Endothelial cell of umbilical vein (primary cell): ENCODE data around the gene PSKH1.

Experiments used
- EZH2 ChIP-seq: IDR thresholded peaks from 2 replicates; pipeline ENCODE4 v1.6.1; 2012; ENCODE audit warnings: borderline replicate concordance, low read depth, mild to moderate bottlenecking, moderate library complexity, low read length, inconsistent platforms; ENCODE audit not compliant: severe bottlenecking
- POLR2A ChIP-seq: IDR thresholded peaks from 2 replicates; pipeline ENCODE4 v1.6.1; 2012; ENCODE audit warnings: low read depth, mild to moderate bottlenecking, control low read depth, low read length
- POLR2AphosphoS5 ChIP-seq: IDR thresholded peaks from 2 replicates; pipeline ENCODE4 v1.6.1; 2012; ENCODE audit warnings: low read depth, mild to moderate bottlenecking, control low read depth, low read length, moderate library complexity; ENCODE audit not compliant: insufficient read depth
- TF ChIP-seq, protein P1 (sequence below), 2 donors: IDR thresholded peaks; 1 replicate in 1 of 2; 2 replicates in 1 of 2; pipeline ENCODE4 v1.5.1; 2011; ENCODE audit warnings: low read length in 2 of 2, mild to moderate bottlenecking in 2 of 2, moderate library complexity in 2 of 2, control low read depth in 1 of 2, inconsistent platforms in 1 of 2, low read depth in 1 of 2; ENCODE audit not compliant: insufficient read depth in 1 of 2; ENCODE audit errors: extremely low read depth in 1 of 2
- TF ChIP-seq, protein P2 (sequence below): IDR thresholded peaks from 2 replicates; pipeline ENCODE4 v1.6.1; 2011; ENCODE audit not compliant: insufficient read depth, insufficient read length

DNA sequence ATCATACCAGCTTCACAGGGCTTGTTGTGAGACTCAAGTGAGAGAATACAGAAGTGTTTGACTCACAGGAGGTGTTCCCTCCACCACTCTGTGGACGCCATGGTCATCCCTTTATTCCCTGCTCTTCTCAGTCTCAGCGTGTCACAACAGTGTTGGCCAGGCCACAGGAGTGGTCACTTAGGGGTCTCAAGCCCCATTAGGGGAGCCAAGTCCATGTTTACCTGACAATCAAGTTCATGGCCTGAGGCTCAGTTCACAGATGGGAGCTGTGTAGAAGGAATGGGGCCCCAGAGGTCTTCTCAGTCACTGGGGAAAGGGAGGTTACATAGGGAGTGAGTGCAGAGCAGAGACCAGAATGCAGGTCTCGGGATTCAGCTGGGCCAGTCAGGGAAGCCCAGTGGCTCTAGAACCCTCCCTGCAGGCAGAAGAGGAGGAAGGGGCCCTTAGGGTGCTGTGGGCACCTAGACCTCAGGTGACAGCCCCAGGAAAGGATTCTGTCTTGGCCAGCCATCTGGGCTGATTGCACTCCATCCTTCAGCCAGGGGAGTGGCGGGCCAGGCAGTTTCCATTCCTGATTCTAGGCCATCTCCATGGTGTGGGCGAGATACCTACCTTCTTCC, 36.0 kb upstream of the PSKH1 start:
- TF ChIP-seq, protein P1, sequence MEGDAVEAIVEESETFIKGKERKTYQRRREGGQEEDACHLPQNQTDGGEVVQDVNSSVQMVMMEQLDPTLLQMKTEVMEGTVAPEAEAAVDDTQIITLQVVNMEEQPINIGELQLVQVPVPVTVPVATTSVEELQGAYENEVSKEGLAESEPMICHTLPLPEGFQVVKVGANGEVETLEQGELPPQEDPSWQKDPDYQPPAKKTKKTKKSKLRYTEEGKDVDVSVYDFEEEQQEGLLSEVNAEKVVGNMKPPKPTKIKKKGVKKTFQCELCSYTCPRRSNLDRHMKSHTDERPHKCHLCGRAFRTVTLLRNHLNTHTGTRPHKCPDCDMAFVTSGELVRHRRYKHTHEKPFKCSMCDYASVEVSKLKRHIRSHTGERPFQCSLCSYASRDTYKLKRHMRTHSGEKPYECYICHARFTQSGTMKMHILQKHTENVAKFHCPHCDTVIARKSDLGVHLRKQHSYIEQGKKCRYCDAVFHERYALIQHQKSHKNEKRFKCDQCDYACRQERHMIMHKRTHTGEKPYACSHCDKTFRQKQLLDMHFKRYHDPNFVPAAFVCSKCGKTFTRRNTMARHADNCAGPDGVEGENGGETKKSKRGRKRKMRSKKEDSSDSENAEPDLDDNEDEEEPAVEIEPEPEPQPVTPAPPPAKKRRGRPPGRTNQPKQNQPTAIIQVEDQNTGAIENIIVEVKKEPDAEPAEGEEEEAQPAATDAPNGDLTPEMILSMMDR (IDR thresholded peaks at IDR 0.05; ENCODE audit: extremely low read depth in 1 of 2, insufficient read depth in 1 of 2, low read depth in 1 of 2, low read length in 2 of 2): no peak
- TF ChIP-seq POLR2AphosphoS5: no peak
- TF ChIP-seq POLR2A: no peak
- TF ChIP-seq, protein P2, sequence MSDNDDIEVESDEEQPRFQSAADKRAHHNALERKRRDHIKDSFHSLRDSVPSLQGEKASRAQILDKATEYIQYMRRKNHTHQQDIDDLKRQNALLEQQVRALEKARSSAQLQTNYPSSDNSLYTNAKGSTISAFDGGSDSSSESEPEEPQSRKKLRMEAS: no peak
- no peak for TF ChIP-seq EZH2
